Gastroesophageal sphincter (tissue), 4 donors: ENCODE measurements around the gene UMODL1. TPM values are rescaled to one million over a fixed set of nuclear protein-coding genes. Genes with fewer than 3 reads are reported as not detected.

Experiments
- ATAC-seq: fragments of 150-250 bp; one replicate; pipeline ENCODE4 v1.9.1; 2016; ENCODE audit warnings: mild to moderate bottlenecking, moderate library complexity
- H3K27ac ChIP-seq, 4 donors: fragments of 200-600 bp; sonication (generic) in 3 of 4; 1 replicate in 3 of 4; 2 replicates in 1 of 4; pipeline ENCODE4 v1.5.1; 2016 to 2019
- H3K27me3 ChIP-seq: fragments of 200-600 bp; sonication (generic); one replicate; pipeline ENCODE4 v1.5.1; 2019
- H3K36me3 ChIP-seq, 2 donors: fragments of 200-600 bp; sonication (generic); one replicate each; pipeline ENCODE4 v1.5.1; 2019; ENCODE audit warnings: control low read depth in 1 of 2
- H3K4me1 ChIP-seq, 3 donors: fragments of 200-600 bp; sonication (generic); 1 replicate in 2 of 3; 2 replicates in 1 of 3; pipeline ENCODE4 v1.5.1; 2016 to 2019; ENCODE audit warnings: control low read depth in 2 of 3
- H3K4me3 ChIP-seq, 2 donors: fragments of 200-600 bp; sonication (generic); one replicate each; pipeline ENCODE4 v1.5.1; 2019; ENCODE audit warnings: mild to moderate bottlenecking in 1 of 2, moderate library complexity in 1 of 2
- H3K9me3 ChIP-seq, 3 donors: fragments of 200-600 bp; sonication (generic); one replicate each; pipeline ENCODE4 v1.5.1; 2017 to 2019; ENCODE audit warnings: control low read depth in 2 of 3
- CTCF ChIP-seq, 4 experiments: fragments of 200-600 bp in 2 of 4; fragments of 450-650 bp in 2 of 4; sonication (generic) in 1 of 4; IDR thresholded peaks; one replicate each; pipeline ENCODE4 v1.5.1; 2017 to 2019; ENCODE audit warnings: antibody characterized with exemption in 4 of 4, mild to moderate bottlenecking in 2 of 4, moderate library complexity in 2 of 4
- EP300 ChIP-seq: sonication (generic); formaldehyde crosslinking; IDR thresholded peaks from one replicate; pipeline ENCODE4 v1.6.1; 2017; ENCODE audit warnings: antibody characterized with exemption, mild to moderate bottlenecking
- POLR2A ChIP-seq, 2 donors: fragments of 450-650 bp; IDR thresholded peaks; one replicate each; pipeline ENCODE4 v1.6.1; 2017; ENCODE audit warnings: antibody characterized with exemption in 2 of 2, mild to moderate bottlenecking in 2 of 2, moderate library complexity in 1 of 2
- POLR2AphosphoS5 ChIP-seq: sonication (generic); formaldehyde crosslinking; IDR thresholded peaks from one replicate; pipeline ENCODE4 v1.6.1; 2017; ENCODE audit warnings: antibody characterized with exemption
- WGBS, 2 donors: methylation state at CpG; one replicate each; pipeline ENCODE4 v1.1.5; 2018; ENCODE audit warnings: low coverage in 1 of 2; 5-methylcytosine and 5-hydroxymethylcytosine counted together
- total RNA-seq, 4 donors: library from RNA; depleted of rRNA; stranded (reverse); fragments of >200 nt; gene quantifications; one replicate each; pipeline ENCODE4 v1.1.0, GENCODE V29; 2016

UMODL1 gene
- total RNA-seq, 4 donors from 2014 or later: not detected

GRCh38 chr21:42127164-42128150 is 56.3 kb downstream of the UMODL1 start:
- no peak for ATAC-seq
- TF ChIP-seq EP300 (no peak), POLR2A (IDR thresholded peaks at IDR 0.05) (no peak), POLR2AphosphoS5 (no peak), CTCF (IDR thresholded peaks at IDR 0.05) (no peak)
- Histone ChIP-seq H3K27me3 (peaks cover 53% of the 10 kb centered on the region), H3K4me1 (no peaks in the 10 kb centered on the region), H3K4me3 (no peak overlapping the region), H3K27ac (no peak overlapping the region), H3K36me3 (no peaks in the 10 kb centered on the region), H3K9me3 (no peaks in the 10 kb centered on the region)
- WGBS, 2 donors: 78 to 81% methylated on average over 9 to 31 of the region's 36 CpGs

DNA sequence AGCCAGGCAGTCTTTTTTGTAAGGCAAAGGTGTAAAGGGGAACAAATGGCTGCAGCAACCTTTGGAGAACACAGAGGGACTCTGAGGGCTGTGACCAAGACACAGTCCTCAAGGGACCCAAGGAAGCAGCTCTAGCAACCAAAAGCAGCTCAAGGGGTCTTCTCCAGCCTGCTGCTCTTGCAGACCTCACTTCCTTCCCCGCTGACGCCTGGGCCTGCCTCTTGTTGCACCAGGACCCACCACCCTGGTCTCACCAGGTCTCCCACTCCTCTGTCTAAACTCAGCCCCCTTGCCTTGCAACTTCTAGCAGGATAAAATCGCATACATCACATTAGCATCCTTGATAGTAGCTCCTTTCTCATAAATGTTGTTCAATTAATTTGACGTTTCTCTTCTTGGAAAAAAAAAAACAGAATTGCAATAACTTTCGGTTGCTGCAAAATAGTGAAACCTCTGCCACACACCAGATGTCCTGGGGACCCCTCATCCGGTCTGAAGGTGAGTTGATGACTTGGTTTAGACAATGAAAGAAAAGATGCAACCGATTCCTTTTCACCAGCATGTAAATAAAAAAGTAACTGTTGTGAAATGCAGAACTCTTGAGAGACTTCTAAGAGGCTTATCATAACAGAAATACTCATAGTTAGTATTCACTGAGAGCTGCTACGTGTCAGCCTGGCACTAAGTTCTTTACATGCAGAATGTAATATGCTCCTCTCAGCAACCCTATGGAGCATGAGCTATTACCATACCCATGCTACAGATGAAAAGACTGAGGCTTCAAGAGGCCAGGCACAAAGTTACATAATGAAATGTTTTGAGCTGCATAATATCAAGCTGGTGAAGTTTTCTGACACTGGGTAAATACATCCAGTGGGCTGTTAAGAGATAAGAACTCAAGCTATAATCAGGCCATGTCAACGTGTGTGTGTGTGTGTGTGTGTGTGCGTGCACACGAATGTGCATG is 58.5 kb downstream of the UMODL1 start:
- no peaks in the 10 kb centered on the region for H3K36me3 ChIP-seq
- WGBS, 2 donors: 71 to 86% methylated on average over 10 to 11 of the region's 11 CpGs
- no peak overlapping the region for H3K27ac ChIP-seq
- ATAC-seq: no peak
- H3K9me3 ChIP-seq: no peaks in the 10 kb centered on the region
- no peak overlapping the region for H3K4me3 ChIP-seq
- no peaks in the 10 kb centered on the region for H3K4me1 ChIP-seq
- no peak for TF ChIP-seq POLR2A (IDR thresholded peaks at IDR 0.05)
- no peak for TF ChIP-seq POLR2AphosphoS5
- no peak for TF ChIP-seq CTCF (IDR thresholded peaks at IDR 0.05)
- TF ChIP-seq EP300: no peak
- peaks cover 32% of the 10 kb centered on the region for H3K27me3 ChIP-seq

DNA sequence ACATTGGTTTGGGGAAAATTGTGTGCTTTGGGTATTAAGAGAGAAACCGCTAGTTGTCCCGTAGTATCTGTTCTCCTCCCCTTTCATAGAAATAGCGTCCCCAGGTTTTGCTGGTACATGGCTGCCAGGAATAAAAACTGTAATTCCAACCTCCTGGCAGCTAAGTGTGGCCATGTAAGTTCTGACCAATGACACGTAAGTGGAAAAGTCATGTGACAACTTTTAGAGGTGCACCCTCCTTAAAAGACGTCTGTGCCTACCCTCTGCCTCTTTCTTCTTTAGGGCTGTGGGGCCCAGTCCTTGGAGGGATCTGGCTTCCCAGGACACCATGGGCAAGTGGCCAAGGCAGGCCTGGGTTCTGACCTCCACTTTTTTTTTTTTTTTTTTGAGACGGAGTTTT is 59.3 kb downstream of the UMODL1 start:
- ATAC-seq: no peak
- H3K27me3 ChIP-seq: peaks cover 25% of the 10 kb centered on the region
- no peak for TF ChIP-seq CTCF (IDR thresholded peaks at IDR 0.05)
- H3K4me3 ChIP-seq: no peak overlapping the region
- no peaks in the 10 kb centered on the region for H3K36me3 ChIP-seq
- no peaks in the 10 kb centered on the region for H3K4me1 ChIP-seq
- H3K9me3 ChIP-seq: no peaks in the 10 kb centered on the region
- no peak overlapping the region for H3K27ac ChIP-seq
- 65 to 89% methylated on average over 4 to 5 of the region's 6 CpGs for WGBS, 2 donors

DNA sequence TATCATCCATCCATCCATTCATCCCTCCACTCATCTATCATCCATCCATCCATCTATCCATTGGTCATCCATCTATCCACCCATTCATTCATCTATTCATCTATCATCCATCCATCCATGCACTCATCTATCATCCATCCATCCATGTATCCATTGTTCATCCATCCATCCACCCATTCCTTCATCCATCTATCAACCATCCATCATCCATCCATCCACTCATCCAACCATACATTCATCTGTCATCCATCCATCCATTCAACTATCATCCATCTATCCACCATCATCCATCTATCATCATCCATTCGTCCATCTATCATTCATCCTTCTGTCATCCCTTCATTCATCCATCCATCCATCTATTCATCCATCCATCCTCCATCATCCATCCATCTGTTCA is 61.1 kb downstream of the UMODL1 start:
- H3K27me3 ChIP-seq: peaks cover 11% of the 10 kb centered on the region
- H3K4me1 ChIP-seq: no peaks in the 10 kb centered on the region
- 0 to 100% methylated on average over 1 of the region's 1 CpG for WGBS, 2 donors
- no peaks in the 10 kb centered on the region for H3K36me3 ChIP-seq
- no peaks in the 10 kb centered on the region for H3K9me3 ChIP-seq
- TF ChIP-seq POLR2AphosphoS5: no peak
- TF ChIP-seq CTCF (IDR thresholded peaks at IDR 0.05): no peak
- TF ChIP-seq POLR2A (IDR thresholded peaks at IDR 0.05): no peak
- no peak for TF ChIP-seq EP300
- no peak overlapping the region for H3K4me3 ChIP-seq
- no peak for ATAC-seq
- no peak overlapping the region for H3K27ac ChIP-seq
